ENCODE data around the gene DRC7.
"Not testable (repeated sequence)": the region's sequence is repeated elsewhere in the genome, so short reads cannot be mapped to it uniquely, and the experiment has no call there.

Gene DRC7

DNA sequence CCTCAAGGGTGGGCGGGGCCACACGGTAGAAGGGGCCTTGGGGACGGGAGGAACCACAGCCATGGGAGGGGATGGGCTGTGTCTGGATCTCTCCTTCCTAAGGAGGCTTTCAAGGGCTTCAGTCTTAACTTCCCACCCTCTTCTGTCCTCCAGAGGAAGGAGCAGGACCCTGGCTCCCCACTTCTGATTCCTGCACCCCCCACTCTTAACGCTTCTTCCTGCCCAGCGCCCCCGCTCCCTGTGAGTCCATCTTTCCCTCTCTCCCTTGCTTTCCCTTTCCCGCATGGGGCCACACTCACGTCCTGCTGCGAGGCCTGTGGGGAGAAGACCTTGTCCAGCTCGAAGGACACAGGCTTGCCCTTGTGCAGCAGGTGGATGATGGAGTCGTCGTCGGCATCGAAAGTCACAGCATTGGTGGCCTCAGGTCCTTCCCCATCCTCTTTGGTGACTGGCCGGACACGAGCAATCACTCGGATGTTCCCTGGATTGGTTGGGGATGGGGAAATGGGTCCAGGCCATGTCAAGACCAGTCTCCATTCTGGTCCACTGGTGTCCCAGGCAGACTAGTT, 70.6 kb downstream of the DRC7 start:
- DNase-seq = no peak

DNA sequence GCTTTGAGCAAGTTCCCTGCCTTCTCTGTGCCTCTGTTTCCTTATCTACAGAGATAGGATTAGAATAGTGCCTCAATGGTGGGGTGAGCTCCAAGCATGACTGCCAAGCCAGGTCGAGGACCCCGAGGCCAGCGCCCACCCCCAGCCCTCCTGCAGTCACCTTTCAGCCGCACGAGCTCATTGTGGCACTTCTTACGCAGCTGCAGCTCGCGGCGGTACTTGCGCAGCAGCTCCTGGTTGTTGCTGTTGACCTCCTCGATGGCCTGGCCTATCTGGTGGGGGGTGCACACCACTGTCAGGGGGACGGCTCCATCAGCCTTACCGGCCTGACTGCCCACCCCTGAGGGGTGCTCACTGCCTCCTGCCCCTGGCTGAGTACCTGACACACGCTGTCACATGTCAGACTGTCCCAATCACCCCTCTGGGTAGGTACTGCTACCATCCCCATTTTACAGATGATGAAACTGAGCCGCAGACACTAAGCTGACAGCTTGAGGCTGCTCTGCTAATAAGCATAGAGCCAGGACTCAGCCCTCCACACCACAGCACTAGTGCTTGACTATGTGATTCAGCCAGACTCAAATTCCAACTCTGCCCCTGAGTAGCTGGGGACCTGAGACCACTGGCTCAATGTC, 72.2 kb downstream of the DRC7 start:
- DNase-seq = no peak

DNA sequence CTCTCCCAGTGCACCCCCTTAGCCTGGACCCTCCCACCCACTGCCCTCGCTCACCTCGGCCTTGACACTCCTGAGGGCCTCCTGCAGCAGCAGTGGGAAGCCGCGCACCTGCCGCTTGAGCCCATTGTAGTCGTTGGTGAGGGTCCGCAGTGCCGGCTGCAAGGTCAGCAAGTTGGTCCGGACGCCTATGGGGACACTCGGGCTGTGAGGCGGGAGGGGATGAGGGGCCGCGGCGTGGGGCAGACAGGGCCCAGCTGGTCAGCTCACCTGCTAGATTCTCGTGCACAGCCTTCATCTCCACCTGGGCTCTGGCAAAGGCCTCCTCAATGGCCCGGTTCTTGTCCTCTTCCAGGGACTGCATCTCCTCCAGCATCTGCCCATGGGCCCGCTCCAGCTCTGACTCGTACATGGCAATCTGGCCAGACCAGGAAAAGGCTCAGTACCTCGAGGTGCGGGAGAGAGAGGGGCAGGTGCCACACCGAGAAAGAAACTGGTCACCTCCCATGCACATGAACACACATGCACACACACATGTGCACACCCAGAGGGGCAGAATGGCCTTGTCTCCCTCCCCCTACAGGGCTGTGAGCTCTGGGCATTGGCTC, 75.0 kb downstream of the DRC7 start:
- no peak for DNase-seq

DNA sequence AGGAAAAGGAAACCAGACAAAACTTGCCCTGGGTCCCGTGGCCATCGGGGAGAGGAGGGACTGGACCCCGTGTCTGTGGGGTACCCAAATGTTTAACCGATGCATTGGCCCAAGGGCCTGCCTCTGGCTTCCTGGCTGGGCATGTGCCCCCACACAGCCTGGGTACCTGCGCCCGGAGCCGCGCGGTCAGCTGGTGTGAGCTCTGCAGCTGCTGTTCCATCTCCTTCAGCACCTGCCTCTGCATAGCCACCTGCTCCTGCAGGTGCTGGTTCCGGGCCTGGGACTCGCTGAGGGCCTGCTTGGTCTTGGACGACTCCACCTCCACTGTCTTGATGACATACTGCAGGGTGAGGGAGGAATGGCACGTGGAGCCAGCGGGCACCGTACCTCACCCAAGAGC, 75.8 kb downstream of the DRC7 start:
- DNase-seq = no peak

DNA sequence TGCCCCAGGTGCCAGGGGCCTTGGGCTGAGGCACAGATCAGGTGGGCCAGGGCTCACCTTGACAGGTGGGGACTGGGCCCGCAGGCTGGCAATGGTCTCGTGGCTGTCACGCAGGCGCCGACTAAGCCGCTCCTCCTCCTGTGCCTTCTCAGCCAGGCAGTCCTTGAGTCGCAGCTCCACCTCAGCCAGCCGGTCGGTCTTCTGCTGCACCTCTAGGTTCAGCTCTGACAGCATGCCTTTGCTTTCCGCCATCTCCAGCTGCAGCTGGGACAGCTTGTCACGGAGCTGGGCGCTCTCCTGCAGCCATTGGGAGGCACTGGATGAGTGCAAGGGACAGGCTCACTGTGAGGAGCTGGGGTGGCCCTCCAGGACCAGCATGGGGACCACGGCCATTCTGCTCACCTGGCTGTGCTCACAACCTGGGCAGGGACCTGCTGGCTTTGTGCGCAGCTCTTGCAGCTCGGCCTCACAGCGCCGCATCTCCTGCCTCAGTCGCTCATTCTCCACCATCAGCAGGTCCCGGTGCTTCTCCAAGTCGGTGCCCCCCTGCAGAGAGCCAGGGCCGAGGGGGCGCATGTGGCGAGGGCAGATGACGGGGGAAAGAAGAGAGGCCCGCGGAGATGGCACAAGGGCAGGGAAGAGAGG, 76.7 kb downstream of the DRC7 start:
- DNase-seq = no peak

DNA sequence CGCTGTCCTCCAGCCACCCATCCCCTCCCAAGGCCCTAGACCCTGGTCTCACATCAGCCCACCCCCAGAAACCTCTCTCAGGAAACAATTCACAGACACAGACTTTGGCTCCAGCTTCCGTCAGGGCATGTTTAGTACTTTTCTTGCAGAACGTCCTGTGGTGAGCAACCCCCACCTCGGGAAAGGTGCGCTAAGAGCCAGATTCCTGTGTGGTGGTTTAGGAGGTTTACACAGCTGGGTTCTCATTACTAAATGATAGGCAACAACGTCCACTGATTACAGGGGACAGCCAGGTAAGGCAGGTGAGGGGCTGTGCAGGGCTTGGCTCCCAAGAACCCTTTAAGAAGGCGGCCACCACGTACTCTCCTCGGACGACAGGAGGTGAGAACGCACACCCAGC, 78.4 kb downstream of the DRC7 start:
- no peak for DNase-seq

DNA sequence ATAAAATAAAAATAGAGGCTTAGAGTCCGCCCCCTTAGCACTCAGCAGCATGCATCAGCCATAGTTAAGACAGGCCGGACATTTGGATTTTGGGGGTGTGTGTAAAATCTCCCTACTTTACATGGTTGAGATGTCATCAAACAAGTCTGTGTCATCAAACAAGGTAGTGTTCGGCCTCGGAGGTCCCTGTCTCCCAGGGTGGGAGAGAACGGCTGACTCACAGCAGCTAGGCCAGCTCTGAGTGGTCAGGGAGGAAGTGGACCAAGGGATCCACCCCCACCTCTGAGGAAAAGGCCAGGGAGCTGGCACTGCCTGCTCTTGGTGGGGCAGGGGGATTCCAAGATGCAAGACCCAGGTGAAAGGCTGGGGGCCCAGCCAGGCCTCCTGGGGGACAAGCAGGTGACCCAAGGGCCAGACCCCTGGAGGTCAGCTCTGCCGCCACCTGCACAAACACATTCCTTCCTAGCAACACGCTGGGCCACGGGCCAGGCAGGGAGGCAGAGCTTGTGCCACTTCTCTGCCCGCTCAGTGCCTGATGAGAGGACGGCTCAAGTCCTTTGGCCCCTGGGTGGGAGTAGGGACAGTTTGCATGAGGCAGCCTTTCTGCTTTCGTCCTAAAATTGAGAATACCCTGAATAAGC, 79.2 kb downstream of the DRC7 start:
- DNase-seq = no peak

DNA sequence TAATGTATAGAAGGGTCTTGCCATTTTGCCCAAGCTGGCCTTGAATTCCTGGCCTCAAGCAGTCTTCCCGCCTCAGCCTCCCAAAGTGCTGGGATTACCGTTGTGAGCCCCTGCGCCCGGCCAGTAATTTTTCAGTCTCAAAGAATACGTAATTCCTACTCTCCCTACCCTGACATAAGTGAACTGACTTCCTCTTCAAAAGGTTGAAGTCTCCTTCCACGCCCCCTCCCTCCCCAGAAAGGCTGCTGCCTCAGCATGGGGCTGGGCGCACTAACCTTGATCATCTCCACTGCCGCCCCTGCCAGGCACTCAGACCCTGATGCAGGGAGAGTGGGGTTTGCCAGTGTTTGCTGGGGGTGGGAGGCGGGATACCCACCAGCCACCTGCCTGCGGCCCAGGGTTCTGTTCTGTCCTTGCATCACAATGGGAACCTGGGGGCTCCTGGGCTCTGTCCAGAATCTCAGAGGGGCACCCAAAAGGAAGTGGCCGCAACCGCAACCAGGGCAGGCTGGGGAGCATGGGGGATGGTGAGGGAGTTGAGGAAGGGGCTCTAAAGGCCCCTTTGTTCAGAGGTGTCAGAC, 80.2 kb downstream of the DRC7 start:
- DNase-seq = no peak

DNA sequence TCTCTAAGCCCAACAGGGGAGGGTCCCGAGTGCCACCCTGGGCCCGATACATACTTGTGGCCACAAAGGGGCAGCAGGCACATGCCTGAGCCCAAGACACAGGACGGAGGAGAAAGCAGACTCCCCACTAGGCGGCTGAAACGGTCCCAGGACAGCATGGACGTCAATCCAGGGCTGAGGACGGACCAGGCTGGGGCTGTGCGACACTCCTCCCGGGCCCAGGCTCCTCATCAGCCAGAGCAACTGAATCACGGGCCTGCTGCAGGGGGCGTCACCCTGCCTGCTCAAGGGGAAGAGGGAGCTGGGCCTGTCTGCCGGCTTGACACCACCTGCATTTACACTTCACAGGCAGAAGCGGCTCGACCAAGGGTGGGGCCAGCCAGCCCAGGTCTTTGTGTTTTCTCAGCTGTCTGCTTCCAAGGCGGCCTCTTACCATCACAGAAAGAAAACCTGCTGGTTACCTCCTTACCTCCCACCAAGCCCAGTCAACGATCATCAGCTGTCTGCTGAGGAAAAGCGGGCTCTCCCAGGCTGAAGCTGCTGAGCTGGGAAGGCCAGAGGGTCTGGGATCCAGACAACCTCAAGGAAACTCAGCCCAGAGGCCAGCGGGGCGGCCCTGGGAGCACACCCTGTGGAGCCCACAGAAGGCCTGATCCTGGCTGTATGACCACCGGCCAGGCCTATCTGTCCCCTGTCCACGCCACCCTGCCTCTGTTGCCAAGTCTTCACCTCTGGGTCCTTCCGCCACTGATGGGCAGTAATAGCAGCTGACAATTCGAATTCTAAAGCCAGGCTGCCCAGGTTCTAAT, 81.3 kb downstream of the DRC7 start:
- peak; percentile 46 for DNase-seq

DNA sequence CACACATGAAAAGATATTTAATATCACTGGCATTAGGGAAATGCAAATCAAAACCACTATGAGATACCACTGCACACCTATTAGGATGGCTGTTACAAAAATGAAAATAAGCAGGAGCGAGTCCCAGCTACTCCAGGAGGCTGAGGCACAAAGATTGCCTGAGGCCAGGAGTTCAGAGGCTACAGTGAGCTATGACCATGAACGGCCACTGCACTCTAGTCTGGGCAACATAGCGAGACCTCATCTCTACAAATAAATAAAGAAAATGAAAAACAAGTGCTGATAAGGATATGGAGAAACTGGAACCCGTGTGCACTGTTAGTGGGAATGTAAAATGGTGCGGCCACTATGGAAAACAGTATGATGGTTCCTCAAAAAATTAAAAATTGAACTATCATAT, 84.1 kb downstream of the DRC7 start:
- no peak for DNase-seq

DNA sequence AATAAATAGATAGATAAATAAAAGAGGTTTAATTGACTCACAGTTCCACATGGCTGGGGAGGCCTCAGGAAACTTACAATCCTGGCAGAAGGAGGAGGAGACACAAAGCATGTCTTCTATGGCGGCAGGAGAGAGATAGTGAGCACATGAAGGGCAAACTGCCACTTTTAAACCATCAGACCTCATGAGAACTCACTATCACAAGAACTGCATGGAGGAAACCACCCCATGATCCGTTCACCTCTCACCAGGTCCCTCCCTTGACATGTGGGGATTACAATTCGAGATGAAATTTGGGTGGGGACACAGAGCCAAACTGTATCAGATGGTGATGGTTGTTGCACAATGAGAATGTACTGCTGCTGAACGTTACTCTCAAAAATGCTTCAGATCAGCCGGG, 85.2 kb downstream of the DRC7 start:
- not testable (repeated sequence) for DNase-seq

DNA sequence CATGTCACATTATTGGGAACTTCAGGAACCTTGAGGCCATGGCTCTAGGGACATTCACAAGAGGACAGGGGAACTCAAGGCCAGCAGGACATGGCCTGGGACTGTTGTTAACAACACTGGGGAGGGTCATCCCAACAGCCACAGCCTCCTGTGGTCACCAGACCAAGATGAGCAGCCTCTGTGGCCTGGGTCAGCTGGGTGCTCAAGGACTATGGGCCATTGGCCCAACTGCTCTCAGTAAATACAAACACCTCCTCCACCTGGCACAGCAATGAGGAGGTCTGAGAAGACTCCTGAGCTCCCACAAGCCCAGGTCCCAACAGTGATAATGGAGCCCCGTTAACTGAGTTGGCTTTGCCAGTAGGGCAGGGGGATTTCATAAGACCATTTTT, 86.7 kb downstream of the DRC7 start:
- DNase-seq = no peak

All from NCI-H187 treated with DMSO at 0.1 percent for 48 hours (cell line).